GM10248 (cell line): ENCODE data around the gene HOXA13.

Source experiments
- CTCF ChIA-PET: fragments of 300-600 bp; sonication (Branson Sonifier 250); formaldehyde crosslinking; extraction: SDS; loops from one replicate; lab custom pipeline; 2021; ENCODE audit warnings: antibody characterized with exemption; lab: Yijun Ruan, JAX
- POLR2A ChIA-PET: fragments of 350-650 bp; sonication (Branson Sonifier 250); formaldehyde crosslinking; extraction: SDS; loops from one replicate; lab custom pipeline; 2020; ENCODE audit warnings: antibody characterized with exemption; lab: Yijun Ruan, JAX
- DNase-seq: peaks from one replicate; pipeline ENCODE4 v3.0.0; 2012; ENCODE audit errors: extremely low spot score
- TF ChIP-seq, protein P1 (sequence below): IDR thresholded peaks from 2 replicates; pipeline ENCODE4 v1.5.1; 2012; ENCODE audit warnings: mild to moderate bottlenecking, low read depth; ENCODE audit errors: extremely low read depth, missing control alignments, control extremely low read depth

The HOXA13 gene

GRCh38 chr7:27194002-27194352, 5.9 kb downstream of the HOXA13 start:
- POLR2A ChIA-PET, result no interaction called here

DNA sequence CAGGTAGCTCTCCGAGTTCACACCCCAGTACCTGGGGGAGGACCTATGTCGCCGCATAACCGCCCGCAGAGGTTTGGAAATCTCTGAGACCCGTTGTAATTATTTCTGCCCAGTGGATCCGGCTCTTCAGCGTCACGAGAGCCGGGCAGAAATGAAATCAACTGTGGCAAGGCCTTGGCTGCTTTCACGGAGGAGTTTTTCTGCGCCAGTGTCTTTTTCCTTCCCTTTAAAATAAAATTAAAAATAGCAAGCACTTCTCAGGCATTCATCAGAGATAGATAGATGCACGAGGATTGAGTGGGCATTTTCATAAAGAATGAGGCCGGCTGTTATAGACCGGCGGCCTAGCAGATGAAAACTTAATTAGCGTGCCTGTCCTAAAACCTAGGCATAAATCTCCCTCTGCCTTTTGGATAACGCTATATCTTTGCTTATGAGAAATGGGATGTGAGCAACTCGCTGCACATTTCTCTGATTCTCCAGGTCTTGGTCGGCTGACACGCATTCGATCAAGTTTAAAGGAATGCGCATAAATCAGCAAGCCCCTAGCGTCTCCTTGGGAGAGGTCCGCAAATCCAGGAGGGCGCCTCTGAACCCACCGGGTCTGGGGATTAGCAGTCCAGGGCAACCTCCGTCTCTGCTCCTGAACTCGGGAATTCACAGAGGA, 6.4 kb downstream of the HOXA13 start:
- DNase-seq, result no peak
- TF ChIP-seq, protein P1, sequence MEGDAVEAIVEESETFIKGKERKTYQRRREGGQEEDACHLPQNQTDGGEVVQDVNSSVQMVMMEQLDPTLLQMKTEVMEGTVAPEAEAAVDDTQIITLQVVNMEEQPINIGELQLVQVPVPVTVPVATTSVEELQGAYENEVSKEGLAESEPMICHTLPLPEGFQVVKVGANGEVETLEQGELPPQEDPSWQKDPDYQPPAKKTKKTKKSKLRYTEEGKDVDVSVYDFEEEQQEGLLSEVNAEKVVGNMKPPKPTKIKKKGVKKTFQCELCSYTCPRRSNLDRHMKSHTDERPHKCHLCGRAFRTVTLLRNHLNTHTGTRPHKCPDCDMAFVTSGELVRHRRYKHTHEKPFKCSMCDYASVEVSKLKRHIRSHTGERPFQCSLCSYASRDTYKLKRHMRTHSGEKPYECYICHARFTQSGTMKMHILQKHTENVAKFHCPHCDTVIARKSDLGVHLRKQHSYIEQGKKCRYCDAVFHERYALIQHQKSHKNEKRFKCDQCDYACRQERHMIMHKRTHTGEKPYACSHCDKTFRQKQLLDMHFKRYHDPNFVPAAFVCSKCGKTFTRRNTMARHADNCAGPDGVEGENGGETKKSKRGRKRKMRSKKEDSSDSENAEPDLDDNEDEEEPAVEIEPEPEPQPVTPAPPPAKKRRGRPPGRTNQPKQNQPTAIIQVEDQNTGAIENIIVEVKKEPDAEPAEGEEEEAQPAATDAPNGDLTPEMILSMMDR, result no peak
- POLR2A ChIA-PET, result no interaction called here
- CTCF ChIA-PET, result interaction anchor here (0.7 to 4.9 kb wide), 3 partner anchors 383 to 827 kb away, joined by 3 to 79 read pairs (median 37); no protein-coding TSS in a partner anchor

More at GRCh38 chr7:27194002-27194352, 5.9 kb downstream of the HOXA13 start:
- TF ChIP-seq, protein P1, result no peak
- no peak for DNase-seq
- CTCF ChIA-PET, result interaction anchor here (0.7 to 4.9 kb wide), 5 partner anchors 40 to 903 kb away, joined by 3 to 79 read pairs (median 26); no protein-coding TSS in a partner anchor

- POLR2A ChIA-PET, result no interaction called here
- DNase-seq, result no peak
- TF ChIP-seq, protein P1, result no peak
- CTCF ChIA-PET, result interaction anchor here (2.4 to 4.9 kb wide), 2 partner anchors 727 to 828 kb away, joined by 8 to 79 read pairs; no protein-coding TSS in a partner anchor
Measured at GRCh38 chr7:27192546-27193334, 7.2 kb downstream of the HOXA13 start.

GRCh38 chr7:27191833-27192545, 7.9 kb downstream of the HOXA13 start:
- ChIA-PET CTCF (interaction anchor here (2.4 to 4.9 kb wide), 2 partner anchors 728 to 829 kb away, joined by 8 to 79 read pairs; no protein-coding TSS in a partner anchor), POLR2A (no interaction called here)
- TF ChIP-seq, protein P1, result no peak
- DNase-seq, result no peak

DNA sequence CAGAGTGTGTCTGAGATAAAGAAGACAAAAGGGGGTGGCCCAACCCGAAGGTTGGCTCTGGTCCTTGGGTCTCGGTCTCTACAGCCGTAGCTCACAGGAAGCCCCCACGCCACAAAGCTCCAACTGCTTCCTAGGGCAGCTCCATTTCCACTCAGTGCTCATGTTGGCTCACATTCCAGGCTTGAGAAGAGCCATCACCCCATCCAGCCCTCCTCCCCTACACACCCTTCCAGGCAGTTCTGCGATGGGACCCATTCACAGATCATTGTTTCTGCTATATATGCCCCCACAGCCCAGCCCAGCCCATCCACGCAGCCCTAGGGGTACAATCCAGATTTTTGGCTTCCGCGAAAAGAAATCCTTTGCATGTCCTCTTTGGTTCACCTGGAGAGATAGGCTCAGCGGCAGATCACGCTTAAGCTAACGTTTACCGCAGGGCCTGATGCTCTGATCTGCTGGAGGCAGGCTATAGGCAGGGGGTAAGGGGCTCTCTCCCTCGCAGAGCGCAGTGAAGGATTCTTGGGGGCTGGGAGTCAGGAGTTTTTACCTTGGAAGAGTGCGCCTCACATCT, 8.6 kb downstream of the HOXA13 start:
- ChIA-PET POLR2A (no interaction called here), CTCF (interaction anchor here (0.9 to 2.4 kb wide), 4 partner anchors 12 to 829 kb away, joined by 3 to 11 read pairs (median 7); no protein-coding TSS in a partner anchor)
- DNase-seq, result no peak
- TF ChIP-seq, protein P1, result no peak
